Keratinocyte (primary cell): Measurements from ENCODE around the gene MACF1. TPM values are rescaled to one million over a fixed set of nuclear protein-coding genes. Genes with fewer than 3 reads are reported as not detected.

Experiments used
- DNase-seq: peaks from one replicate; pipeline ENCODE4 v3.0.0-alpha.2; 2011; ENCODE audit warnings: low read depth, missing footprints, low spot score
- FAIRE-seq: peaks from 2 replicates; lab custom pipeline; 2011; peaks lifted over from hg19 to GRCh38; lab: Jason Lieb, UNC
- H2AFZ ChIP-seq: 2 replicates; pipeline ENCODE4 v1.6.0; 2012; ENCODE audit warnings: low read length, control low read depth, inconsistent platforms; ENCODE audit not compliant: control insufficient read depth
- H3K27ac ChIP-seq: 2 replicates; pipeline ENCODE4 v1.5.1; 2011; ENCODE audit warnings: low read length; ENCODE audit not compliant: control insufficient read depth, insufficient read depth
- H3K27me3 ChIP-seq: 3 replicates; pipeline ENCODE4 v1.6.0; 2011; ENCODE audit warnings: low read length; ENCODE audit not compliant: control insufficient read depth, insufficient read depth; ENCODE audit errors: extremely low read depth
- H3K36me3 ChIP-seq, 2 experiments: 2 replicates in 1 of 2; 3 replicates in 1 of 2; pipeline ENCODE4 v1.5.1; 2011; ENCODE audit warnings: low read length in 2 of 2, mild to moderate bottlenecking in 1 of 2; ENCODE audit not compliant: control insufficient read depth in 2 of 2, insufficient read depth in 2 of 2; ENCODE audit errors: extremely low read depth in 1 of 2
- H3K4me1 ChIP-seq: 3 replicates; pipeline ENCODE4 v1.5.1; 2011; ENCODE audit warnings: low read length; ENCODE audit not compliant: control insufficient read depth, insufficient read depth; ENCODE audit errors: extremely low read depth
- H3K4me2 ChIP-seq: 3 replicates; pipeline ENCODE4 v1.6.0; 2011; ENCODE audit warnings: low read depth, low read length; ENCODE audit not compliant: control insufficient read depth, insufficient read depth; ENCODE audit errors: extremely low read depth
- H3K4me3 ChIP-seq, 3 experiments: fragments of 200-600 bp in 1 of 3; sonication (generic) in 1 of 3; 2 replicates in 2 of 3; 3 replicates in 1 of 3; pipeline ENCODE4 v1.5.1; 2011 to 2016; ENCODE audit warnings: low read length in 3 of 3, mild to moderate bottlenecking in 3 of 3, control low read depth in 2 of 3, inconsistent platforms in 1 of 3, low read depth in 1 of 3, mixed read lengths in 1 of 3, mixed run types in 1 of 3, moderate library complexity in 1 of 3; ENCODE audit not compliant: control insufficient read depth in 2 of 3, insufficient read depth in 2 of 3; ENCODE audit errors: extremely low read depth in 1 of 3
- H3K79me2 ChIP-seq: 2 replicates; pipeline ENCODE4 v1.6.0; 2012; ENCODE audit warnings: low read length; ENCODE audit not compliant: control insufficient read depth, insufficient read depth
- H3K9ac ChIP-seq: 3 replicates; pipeline ENCODE4 v1.6.0; 2011; ENCODE audit warnings: low read length; ENCODE audit not compliant: control insufficient read depth, insufficient read depth; ENCODE audit errors: extremely low read depth
- H3K9me1 ChIP-seq: 3 replicates; pipeline ENCODE4 v1.6.0; 2011; ENCODE audit warnings: low read length; ENCODE audit not compliant: control insufficient read depth, insufficient read depth; ENCODE audit errors: extremely low read depth
- H3K9me3 ChIP-seq: 2 replicates; pipeline ENCODE4 v1.5.1; 2012; ENCODE audit warnings: low read depth, low read length; ENCODE audit not compliant: control insufficient read depth
- H4K20me1 ChIP-seq: 3 replicates; pipeline ENCODE4 v1.6.0; 2011; ENCODE audit warnings: low read length; ENCODE audit not compliant: control insufficient read depth, insufficient read depth; ENCODE audit errors: extremely low read depth
- EZH2 ChIP-seq: IDR thresholded peaks from one replicate; pipeline ENCODE4 v1.6.1; 2012; ENCODE audit warnings: inconsistent platforms, mild to moderate bottlenecking, low read length, moderate library complexity
- dilution Hi-C: fragments of 300-500 bp; cut with MboI; formaldehyde crosslinking; loops from one replicate; pipeline ENCODE4 v1.7.0; 2020; ENCODE audit warnings: low sequenced_read_pairs; ENCODE audit not compliant: extremely low pct_ligation_motif_present
- polyA plus RNA-seq, 5 experiments: library from polyadenylated mRNA; depleted of rRNA in 3 of 5; stranded (reverse) in 3 of 5; stranded (forward) in 1 of 5; unstranded in 1 of 5; fragments of >200 nt; gene quantifications; 1 replicate in 1 of 5; 2 replicates in 3 of 5; 3 replicates in 1 of 5; pipeline versions ENCODE4 v1.2.1 to v1.2.3, GENCODE V29; 2011 to 2012; ENCODE audit warnings: missing spikeins in 2 of 5, low read depth in 1 of 5, low replicate concordance in 1 of 5
- TF ChIP-seq, protein P1 (sequence below), 3 experiments: IDR thresholded peaks in 1 of 3; conservative IDR thresholded peaks in 1 of 3; optimal IDR thresholded peaks in 1 of 3; 2 replicates in 2 of 3; 3 replicates in 1 of 3; pipeline versions ENCODE3 to v1.5.1; 2011; ENCODE audit warnings: low read length in 3 of 3, mild to moderate bottlenecking in 3 of 3, moderate library complexity in 2 of 3, control low read depth in 1 of 3, inconsistent platforms in 1 of 3; ENCODE audit not compliant: insufficient read depth in 2 of 3; ENCODE audit errors: extremely low read depth in 1 of 3

The MACF1 gene
- polyA plus RNA-seq, 1 donor (not counting 4 experiments of a cell fraction or from before 2014, with no cell fraction given): 111 TPM

GRCh38 chr1:39441797-39442196 is 237.3 kb downstream of the MACF1 start:
- TF ChIP-seq, protein P1, sequence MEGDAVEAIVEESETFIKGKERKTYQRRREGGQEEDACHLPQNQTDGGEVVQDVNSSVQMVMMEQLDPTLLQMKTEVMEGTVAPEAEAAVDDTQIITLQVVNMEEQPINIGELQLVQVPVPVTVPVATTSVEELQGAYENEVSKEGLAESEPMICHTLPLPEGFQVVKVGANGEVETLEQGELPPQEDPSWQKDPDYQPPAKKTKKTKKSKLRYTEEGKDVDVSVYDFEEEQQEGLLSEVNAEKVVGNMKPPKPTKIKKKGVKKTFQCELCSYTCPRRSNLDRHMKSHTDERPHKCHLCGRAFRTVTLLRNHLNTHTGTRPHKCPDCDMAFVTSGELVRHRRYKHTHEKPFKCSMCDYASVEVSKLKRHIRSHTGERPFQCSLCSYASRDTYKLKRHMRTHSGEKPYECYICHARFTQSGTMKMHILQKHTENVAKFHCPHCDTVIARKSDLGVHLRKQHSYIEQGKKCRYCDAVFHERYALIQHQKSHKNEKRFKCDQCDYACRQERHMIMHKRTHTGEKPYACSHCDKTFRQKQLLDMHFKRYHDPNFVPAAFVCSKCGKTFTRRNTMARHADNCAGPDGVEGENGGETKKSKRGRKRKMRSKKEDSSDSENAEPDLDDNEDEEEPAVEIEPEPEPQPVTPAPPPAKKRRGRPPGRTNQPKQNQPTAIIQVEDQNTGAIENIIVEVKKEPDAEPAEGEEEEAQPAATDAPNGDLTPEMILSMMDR (optimal IDR thresholded peaks at IDR 0.05 in 1 of 3, IDR thresholded peaks at IDR 0.05 in 1 of 3, conservative IDR thresholded peaks at IDR 0.05 in 1 of 3; ENCODE audit: extremely low read depth in 1 of 3, insufficient read depth in 2 of 3, low read length in 3 of 3): no peak
- no peak for TF ChIP-seq EZH2
- no peak for FAIRE-seq
- dilution Hi-C loops: no loop called here
- Histone ChIP-seq H3K9me1 (no peaks in the 10 kb centered on the region), H3K9ac (no peak overlapping the region), H4K20me1 (no peaks in the 10 kb centered on the region), H3K9me3 (no peaks in the 10 kb centered on the region), H3K27me3 (no peaks in the 10 kb centered on the region), H3K79me2 (no peaks in the 10 kb centered on the region), H3K4me3 (no peak overlapping the region), H2AFZ (no peak overlapping the region), H3K27ac (no peak overlapping the region), H3K4me1 (no peaks in the 10 kb centered on the region), H3K4me2 (no peak overlapping the region), H3K36me3 (peaks cover 35 to 37% of the 10 kb centered on the region in 2 experiments)
- DNase-seq: no peak

- no peaks in the 10 kb centered on the region for H3K9me3 ChIP-seq
These were observed 241.1 kb downstream of the MACF1 start for GRCh38 chr1:39445573-39445972.

More at GRCh38 chr1:39445573-39445972, 241.1 kb downstream of the MACF1 start:
- DNase-seq (no peak), FAIRE-seq (no peak)
- Histone ChIP-seq H3K27ac (no peak overlapping the region), H3K9ac (no peak overlapping the region), H3K79me2 (no peaks in the 10 kb centered on the region), H3K27me3 (no peaks in the 10 kb centered on the region), H3K4me2 (no peak overlapping the region), H3K4me3 (no peak overlapping the region), H3K9me1 (no peaks in the 10 kb centered on the region), H3K36me3 (peaks cover 40 to 43% of the 10 kb centered on the region in 2 experiments), H4K20me1 (no peaks in the 10 kb centered on the region), H2AFZ (no peak overlapping the region), H3K4me1 (no peaks in the 10 kb centered on the region)
- dilution Hi-C loops: no loop called here
- TF ChIP-seq EZH2: no peak
- TF ChIP-seq, protein P1 (optimal IDR thresholded peaks at IDR 0.05 in 1 of 3, IDR thresholded peaks at IDR 0.05 in 1 of 3, conservative IDR thresholded peaks at IDR 0.05 in 1 of 3; ENCODE audit: extremely low read depth in 1 of 3, insufficient read depth in 2 of 3, low read length in 3 of 3): no peak
